Activated CD4-positive, alpha-beta memory T cell treated with anti-CD3 and anti-CD28 coated beads for 36 hours (primary cell): ENCODE results near the gene NFIC. TPM values are rescaled to one million over a fixed set of nuclear protein-coding genes. Genes with fewer than 3 reads are reported as not detected.
"Not testable (repeated sequence)": the region's sequence is repeated elsewhere in the genome, so short reads cannot be mapped to it uniquely, and the experiment has no call there.

Source experiments
- CTCF ChIA-PET: fragments of 350-600 bp; sonication (Branson Sonifier 250); formaldehyde crosslinking; loops from one replicate; lab custom pipeline; 2021; ENCODE audit warnings: antibody characterized with exemption, inconsistent platforms; lab: Charles Lee
- POLR2A ChIA-PET: fragments of 350-600 bp; sonication (Branson Sonifier 250); formaldehyde crosslinking; loops from one replicate; lab custom pipeline; 2021; ENCODE audit warnings: antibody characterized with exemption; lab: Charles Lee
- DNase-seq: peaks from one replicate; pipeline ENCODE4 v3.0.0-alpha.2; 2020
- H3K27ac Mint-ChIP-seq: one replicate; pipeline ENCODE4 v1.8.0; 2021; ENCODE audit warnings: mixed read lengths
- H3K27me3 Mint-ChIP-seq: one replicate; pipeline ENCODE4 v1.8.0; 2021; ENCODE audit warnings: mixed read lengths
- H3K36me3 Mint-ChIP-seq: one replicate; pipeline ENCODE4 v1.8.0; 2021; ENCODE audit warnings: mixed read lengths
- H3K4me1 Mint-ChIP-seq: one replicate; pipeline ENCODE4 v1.8.0; 2021; ENCODE audit warnings: low read depth, mixed read lengths
- H3K4me3 Mint-ChIP-seq: one replicate; pipeline ENCODE4 v1.8.0; 2021; ENCODE audit warnings: mild to moderate bottlenecking, mixed read lengths
- H3K9me3 Mint-ChIP-seq: one replicate; pipeline ENCODE4 v1.8.0; 2021; ENCODE audit warnings: mixed read lengths
- intact Hi-C: fragments of 100-400 bp; cut with micrococcal nuclease; formaldehyde crosslinking; loops from one replicate; pipeline ENCODE4 v1.15.1; 2023
- total RNA-seq, 2 experiments: library from RNA; stranded (reverse); gene quantifications; one replicate each; pipeline ENCODE4 v1.2.3, GENCODE V29; 2021

The NFIC gene
- total RNA-seq, 2 experiments from 2014 or later, result 19.7 to 19.9 TPM

DNA sequence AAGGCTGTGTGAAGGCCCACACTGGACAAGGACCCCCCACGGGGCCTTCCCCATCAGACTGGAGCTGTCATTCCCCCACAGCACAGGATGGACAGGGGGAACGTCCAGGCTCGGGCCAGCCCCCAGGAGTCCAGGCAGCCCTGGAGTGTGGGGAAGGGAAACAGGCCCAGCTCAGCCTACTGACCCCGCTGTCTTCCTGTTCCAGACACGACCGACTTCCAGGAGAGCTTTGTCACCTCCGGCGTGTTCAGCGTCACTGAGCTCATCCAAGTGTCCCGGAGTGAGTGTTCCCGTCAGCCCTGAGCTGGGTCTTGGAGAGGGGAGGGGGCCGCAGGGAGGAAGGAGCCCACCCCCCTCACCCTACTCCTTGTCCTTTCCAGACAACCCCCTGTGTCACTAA, 66.9 kb downstream of the NFIC start:
- POLR2A ChIA-PET, result no interaction called here
- H3K9me3 Mint-ChIP-seq, result peaks cover 8% of the 10 kb centered on the region
- H3K4me3 Mint-ChIP-seq, result no peak overlapping the region
- CTCF ChIA-PET, result no interaction called here
- peaks cover 16% of the 10 kb centered on the region for H3K4me1 Mint-ChIP-seq
- no peak for DNase-seq
- intact Hi-C loops, result no loop called here
- no peak overlapping the region for H3K27ac Mint-ChIP-seq
- H3K27me3 Mint-ChIP-seq, result no peaks in the 10 kb centered on the region
- peaks cover 15% of the 10 kb centered on the region for H3K36me3 Mint-ChIP-seq

DNA sequence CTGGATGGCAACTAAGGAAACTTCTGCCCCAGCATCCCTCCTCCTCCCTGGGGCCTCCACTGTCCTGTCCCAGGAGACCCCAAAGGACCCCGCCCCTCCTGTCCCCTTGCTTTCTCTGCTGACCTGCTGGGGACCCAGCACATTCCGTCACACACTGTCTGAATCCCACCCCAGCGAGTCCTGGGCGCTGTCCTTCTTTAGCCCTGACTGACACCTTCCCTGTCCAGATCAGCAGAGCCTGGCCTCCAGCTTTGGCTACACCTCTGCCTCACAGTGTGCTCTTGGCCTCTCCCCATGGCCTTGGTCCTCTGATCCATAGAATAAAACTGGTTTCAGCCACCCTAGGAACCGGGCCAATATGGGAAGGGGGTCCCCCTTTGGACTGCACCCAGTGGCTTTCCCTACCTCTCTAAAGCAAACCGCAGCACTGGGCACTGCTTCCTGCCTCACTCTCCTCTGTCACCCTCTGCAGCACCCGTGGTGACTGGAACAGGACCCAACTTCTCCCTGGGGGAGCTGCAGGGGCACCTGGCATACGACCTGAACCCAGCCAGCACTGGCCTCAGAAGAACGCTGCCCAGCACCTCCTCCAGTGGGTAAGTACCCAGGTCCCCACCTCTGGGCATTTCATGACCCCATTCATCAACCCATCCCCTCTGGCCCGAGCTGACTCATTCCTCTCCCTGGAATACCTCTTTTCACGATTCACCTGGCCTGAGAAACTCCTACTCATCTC, 67.6 kb downstream of the NFIC start:
- intact Hi-C loops, result no loop called here
- H3K9me3 Mint-ChIP-seq, result peaks cover 8% of the 10 kb centered on the region
- POLR2A ChIA-PET, result interaction anchor here (1.1 kb wide), 1 partner anchor 67 kb away, joined by 4 read pairs; the partner anchor contains the start of gene DOHH

DNA sequence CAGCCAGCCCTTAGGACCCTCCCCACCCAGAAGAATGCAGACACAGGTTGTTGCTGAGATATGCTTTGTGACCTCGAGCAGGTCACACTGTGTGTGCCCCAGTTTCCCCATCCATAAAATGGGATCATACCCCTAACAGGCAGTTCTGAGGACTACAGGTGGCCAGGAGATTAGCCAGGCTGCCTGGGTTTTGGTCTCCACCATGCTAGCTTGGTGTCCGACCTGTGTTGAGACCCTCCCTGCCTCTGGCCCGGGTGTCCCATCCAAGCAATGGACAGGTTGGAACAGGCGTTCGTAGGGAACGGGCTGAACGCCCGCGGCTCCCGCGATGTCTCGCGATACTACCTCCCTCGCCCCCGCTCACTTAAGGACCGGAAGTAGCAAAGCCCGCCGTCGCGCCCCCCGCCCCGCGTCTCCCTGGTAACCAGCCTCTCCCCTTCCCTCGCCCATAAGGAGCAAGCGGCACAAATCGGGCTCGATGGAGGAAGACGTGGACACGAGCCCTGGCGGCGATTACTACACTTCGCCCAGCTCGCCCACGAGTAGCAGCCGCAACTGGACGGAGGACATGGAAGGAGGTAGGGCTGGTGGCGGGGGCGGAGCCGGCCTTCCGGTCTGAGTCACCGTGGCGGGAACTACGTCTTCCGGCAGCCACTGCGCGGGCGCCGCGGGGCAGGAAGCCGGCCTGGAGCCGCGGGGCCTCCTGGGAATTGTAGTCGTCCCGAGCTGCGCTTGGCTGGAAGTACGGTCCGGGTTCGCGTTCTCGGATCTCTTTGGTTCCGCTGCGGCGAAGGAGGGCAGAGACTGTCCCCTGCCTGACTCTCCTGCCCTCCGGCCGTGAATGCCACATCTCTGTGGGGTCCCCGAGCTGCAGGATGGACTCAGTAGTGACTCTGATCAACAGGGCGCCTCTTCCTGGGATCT, 68.5 kb downstream of the NFIC start:
- peaks cover 8% of the 10 kb centered on the region for H3K9me3 Mint-ChIP-seq
- CTCF ChIA-PET, result interaction anchor here (0.6 kb wide), 1 partner anchor 108 kb away, joined by 3 read pairs; no protein-coding TSS in a partner anchor
- no peaks in the 10 kb centered on the region for H3K27me3 Mint-ChIP-seq
- peak overlapping the region; percentile 96 for H3K4me3 Mint-ChIP-seq
- intact Hi-C loops, result loop anchor here (1.0 kb wide), 1 partner anchor 400 kb away; no protein-coding TSS in a partner anchor
- DNase-seq, result peak; percentile 97
- peak overlapping the region; percentile 98 for H3K27ac Mint-ChIP-seq
- H3K36me3 Mint-ChIP-seq, result peaks cover 15% of the 10 kb centered on the region
- POLR2A ChIA-PET, result interaction anchor here (1.1 kb wide), 1 partner anchor 66 kb away, joined by 4 read pairs; the partner anchor contains the start of gene DOHH
- peaks cover 16% of the 10 kb centered on the region for H3K4me1 Mint-ChIP-seq

More for the DNA sequence above, 67.6 kb downstream of the NFIC start:
- Mint-ChIP-seq H3K27me3 (no peaks in the 10 kb centered on the region), H3K36me3 (peaks cover 15% of the 10 kb centered on the region), H3K4me3 (peak overlapping the region; percentile 96), H3K27ac (peak overlapping the region; percentile 98), H3K4me1 (peaks cover 16% of the 10 kb centered on the region)
- CTCF ChIA-PET, result interaction anchor here (0.6 kb wide), 1 partner anchor 51 kb away, joined by 3 read pairs; no protein-coding TSS in a partner anchor
- DNase-seq, result no peak

DNA sequence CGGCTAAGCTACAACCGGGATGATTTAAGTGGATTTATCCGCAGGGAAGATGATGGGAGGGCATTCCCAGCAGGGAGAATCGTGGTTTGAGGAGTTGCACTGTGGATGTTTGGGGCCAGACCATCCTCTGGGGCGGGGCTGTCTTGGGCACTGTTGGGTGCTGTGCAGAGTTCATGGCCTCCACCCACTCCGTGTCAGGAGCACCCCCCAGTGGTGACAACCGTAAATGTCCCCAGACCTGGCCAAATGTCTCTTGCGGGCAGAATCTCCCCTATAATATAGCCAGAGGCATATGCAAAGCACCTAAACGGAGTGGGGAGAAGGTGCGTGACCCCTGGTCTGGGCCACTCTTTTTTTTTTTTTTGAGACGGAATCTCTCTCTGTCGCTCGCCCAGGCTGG, 73.7 kb downstream of the NFIC start:
- H3K27ac Mint-ChIP-seq, result no peak overlapping the region
- H3K4me1 Mint-ChIP-seq, result peaks cover 6% of the 10 kb centered on the region
- no peaks in the 10 kb centered on the region for H3K27me3 Mint-ChIP-seq
- H3K36me3 Mint-ChIP-seq, result peaks cover 3% of the 10 kb centered on the region
- DNase-seq, result peak; percentile 70
- no peaks in the 10 kb centered on the region for H3K9me3 Mint-ChIP-seq
- ChIA-PET POLR2A (no interaction called here), CTCF (interaction anchor here (0.9 to 2.1 kb wide), 9 partner anchors 11 to 135 kb away, joined by 3 to 8 read pairs (median 4); no protein-coding TSS in a partner anchor)
- intact Hi-C loops, result no loop called here
- no peak overlapping the region for H3K4me3 Mint-ChIP-seq

DNA sequence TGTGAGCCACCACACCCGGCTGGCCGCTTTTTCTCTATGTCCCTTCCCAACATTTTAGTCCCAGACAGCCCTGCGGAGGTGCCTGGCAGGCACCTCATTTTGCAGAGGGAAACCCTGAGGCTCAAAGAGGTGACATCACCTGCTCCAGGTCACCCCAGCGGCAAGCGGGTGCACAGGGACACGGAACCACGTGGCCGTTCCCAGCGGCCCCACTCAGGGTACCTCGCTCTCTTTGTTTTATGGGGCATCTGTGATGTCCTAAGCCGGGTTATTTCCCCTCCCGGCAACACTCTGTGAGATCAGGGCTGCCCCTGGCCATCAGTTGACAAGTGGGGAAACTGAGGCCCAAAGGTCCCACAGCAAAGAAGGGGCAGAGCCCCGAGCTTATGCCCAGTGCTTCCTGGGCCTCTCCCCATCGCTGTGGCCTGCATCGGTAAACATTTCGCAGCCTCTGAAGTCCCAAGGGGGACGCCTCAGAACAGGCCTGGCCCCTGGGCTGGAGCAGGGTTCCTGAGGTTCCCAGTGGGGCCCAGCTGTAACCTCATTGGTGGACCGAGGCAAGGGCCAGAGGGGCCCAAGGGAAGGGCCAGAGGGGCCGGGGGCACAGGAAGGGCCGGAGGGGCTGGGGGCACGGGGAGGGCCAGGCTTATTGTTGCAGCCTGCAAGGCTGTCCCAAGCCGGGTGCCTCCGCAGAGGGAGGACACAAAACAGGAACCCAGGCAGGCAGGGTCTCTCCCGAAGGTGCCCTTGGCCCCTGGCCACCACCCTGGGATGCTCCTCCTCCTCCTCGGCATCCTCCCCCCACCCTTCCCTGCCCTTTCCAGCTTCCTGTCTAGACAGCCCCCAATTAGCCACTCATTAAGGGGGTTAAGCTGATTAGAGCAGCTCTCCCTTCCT, 75.0 kb downstream of the NFIC start:
- intact Hi-C loops, result no loop called here
- Mint-ChIP-seq H3K27me3 (no peaks in the 10 kb centered on the region), H3K4me3 (no peak overlapping the region), H3K27ac (no peak overlapping the region), H3K9me3 (no peaks in the 10 kb centered on the region), H3K36me3 (peaks cover 1% of the 10 kb centered on the region), H3K4me1 (no peaks in the 10 kb centered on the region)
- no peak for DNase-seq
- ChIA-PET CTCF (interaction anchor here (1.4 to 2.1 kb wide), 4 partner anchors 10 to 53 kb away, joined by 3 to 8 read pairs (median 3); no protein-coding TSS in a partner anchor), POLR2A (no interaction called here)

DNA sequence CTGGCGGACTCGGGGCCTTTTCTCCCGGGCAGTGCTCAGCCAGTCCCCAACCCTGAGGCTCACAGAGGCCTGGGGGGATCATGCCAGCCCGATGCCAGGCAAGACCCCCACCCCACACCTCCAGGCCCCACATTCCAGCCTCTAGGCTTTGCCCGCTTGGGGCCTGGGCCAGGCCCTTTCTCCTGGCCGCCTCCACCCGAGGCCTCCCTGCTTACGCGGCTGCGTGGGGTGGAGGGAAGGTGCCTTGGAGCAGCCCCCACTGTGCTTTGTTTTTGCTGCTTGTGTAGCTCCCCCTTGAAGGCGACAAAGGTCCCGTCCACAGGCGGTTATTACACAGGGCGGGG, 75.6 kb downstream of the NFIC start:
- H3K9me3 Mint-ChIP-seq, result no peaks in the 10 kb centered on the region
- DNase-seq, result no peak
- H3K27ac Mint-ChIP-seq, result no peak overlapping the region
- no peak overlapping the region for H3K4me3 Mint-ChIP-seq
- POLR2A ChIA-PET, result no interaction called here
- intact Hi-C loops, result no loop called here
- H3K27me3 Mint-ChIP-seq, result no peaks in the 10 kb centered on the region
- no peaks in the 10 kb centered on the region for H3K4me1 Mint-ChIP-seq
- CTCF ChIA-PET, result interaction anchor here (1.6 to 2.1 kb wide), 2 partner anchors 11 to 12 kb away, joined by 3 to 8 read pairs; no protein-coding TSS in a partner anchor
- no peaks in the 10 kb centered on the region for H3K36me3 Mint-ChIP-seq

DNA sequence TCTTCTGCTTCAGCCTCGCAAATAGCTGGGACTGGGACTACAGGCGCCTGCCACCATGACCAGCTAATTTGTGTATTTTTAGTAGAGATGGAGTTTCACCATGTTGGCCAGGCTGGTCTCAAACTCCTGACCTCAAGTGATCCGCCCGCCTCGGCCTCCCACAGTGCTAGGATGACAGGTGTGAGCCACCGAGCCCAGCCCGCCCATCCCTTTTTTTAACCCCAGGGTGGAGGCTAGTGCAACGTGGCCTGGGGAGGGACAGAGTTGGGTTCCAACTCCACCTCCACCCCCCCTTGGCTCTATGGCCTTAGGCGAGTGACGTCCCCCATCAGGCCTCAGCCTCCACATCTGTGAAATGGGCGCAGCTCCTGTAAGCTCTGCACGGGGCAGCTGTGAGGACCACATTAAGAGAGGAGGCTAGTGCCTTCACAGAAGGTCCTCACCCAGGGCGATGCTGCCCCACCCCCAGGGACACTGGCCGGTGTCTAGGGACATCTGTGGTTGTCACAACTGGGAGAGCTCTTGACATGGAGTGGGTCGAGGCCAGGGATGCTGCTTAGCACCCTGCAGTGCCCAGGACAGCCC, 76.2 kb downstream of the NFIC start:
- no peaks in the 10 kb centered on the region for H3K27me3 Mint-ChIP-seq
- ChIA-PET CTCF (interaction anchor here (1.1 to 1.6 kb wide), 2 partner anchors 11 to 13 kb away, joined by 3 to 4 read pairs; no protein-coding TSS in a partner anchor), POLR2A (no interaction called here)
- H3K36me3 Mint-ChIP-seq, result no peaks in the 10 kb centered on the region
- DNase-seq, result no peak
- H3K4me3 Mint-ChIP-seq, result no peak overlapping the region
- H3K4me1 Mint-ChIP-seq, result no peaks in the 10 kb centered on the region
- no peaks in the 10 kb centered on the region for H3K9me3 Mint-ChIP-seq
- no peak overlapping the region for H3K27ac Mint-ChIP-seq
- intact Hi-C loops, result no loop called here

DNA sequence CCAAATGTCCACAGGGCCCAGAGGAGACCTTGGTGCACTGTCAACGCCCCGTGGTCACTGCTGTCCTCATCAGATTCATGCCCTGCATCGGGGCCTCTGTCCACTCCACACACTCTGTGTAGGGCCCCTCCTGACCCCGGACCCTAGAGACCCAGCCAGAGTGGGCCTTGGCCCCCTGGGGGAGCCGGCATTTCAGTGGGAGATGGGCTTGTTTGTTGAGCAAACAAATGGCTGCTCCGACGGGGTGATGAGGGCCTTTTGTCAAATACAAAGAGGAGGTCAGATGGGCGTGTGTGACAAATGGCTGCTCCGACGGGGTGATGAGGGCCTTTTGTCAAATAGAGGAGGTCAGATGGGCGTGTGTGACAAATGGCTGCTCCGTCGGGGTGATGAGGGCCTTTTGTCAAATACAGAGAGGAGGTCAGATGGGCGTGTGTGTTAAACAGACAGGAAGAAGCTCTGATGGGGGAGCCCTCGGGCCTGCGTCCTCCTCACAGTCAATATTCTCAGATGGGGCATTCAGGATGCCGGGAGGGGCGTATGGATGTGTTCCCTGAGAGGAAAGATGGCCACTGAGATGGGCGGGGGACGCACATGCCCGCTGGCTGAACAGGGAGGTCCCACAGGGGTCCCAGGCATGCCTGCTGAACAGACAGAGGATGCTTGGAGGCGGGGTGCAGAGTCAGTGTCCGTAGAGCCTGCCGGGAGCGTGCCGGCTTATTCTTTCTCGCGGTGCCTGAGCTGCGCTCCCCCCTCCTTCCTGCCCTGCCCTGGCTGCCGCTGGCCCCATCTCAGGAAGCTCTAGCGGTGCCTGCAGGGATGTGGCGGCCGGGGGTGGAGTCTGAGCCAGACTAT, 77.7 kb downstream of the NFIC start:
- H3K27ac Mint-ChIP-seq, result no peak overlapping the region
- intact Hi-C loops, result no loop called here
- no peaks in the 10 kb centered on the region for H3K36me3 Mint-ChIP-seq
- no peaks in the 10 kb centered on the region for H3K27me3 Mint-ChIP-seq
- ChIA-PET CTCF (no interaction called here), POLR2A (no interaction called here)
- H3K9me3 Mint-ChIP-seq, result no peaks in the 10 kb centered on the region
- DNase-seq, result no peak
- no peak overlapping the region for H3K4me3 Mint-ChIP-seq
- no peaks in the 10 kb centered on the region for H3K4me1 Mint-ChIP-seq

DNA sequence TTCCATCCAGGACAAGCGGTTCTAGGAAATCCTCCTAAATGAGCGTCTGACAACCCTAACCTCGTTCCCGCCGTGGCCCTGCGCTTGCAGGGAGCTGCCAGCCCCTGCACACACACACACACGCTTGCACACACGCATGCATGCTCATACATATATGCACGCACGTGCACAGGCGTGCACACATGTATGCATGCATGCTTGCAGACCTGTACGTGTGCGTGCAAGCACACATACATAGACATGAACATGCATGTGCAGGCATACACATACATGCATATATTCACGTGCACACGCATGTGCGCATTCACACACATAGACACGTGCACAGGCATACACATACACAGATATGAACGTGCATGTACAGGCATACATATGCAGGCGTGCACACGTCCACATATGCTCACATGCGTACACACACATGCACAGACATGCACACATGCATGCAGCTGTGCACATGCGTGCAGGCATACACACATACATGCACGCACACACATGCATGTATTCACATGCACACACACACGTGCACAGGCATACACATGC, 78.4 kb downstream of the NFIC start:
- ChIA-PET CTCF (no interaction called here), POLR2A (no interaction called here)
- DNase-seq, result no peak
- Mint-ChIP-seq H3K27me3 (no peaks in the 10 kb centered on the region), H3K4me1 (no peaks in the 10 kb centered on the region), H3K9me3 (no peaks in the 10 kb centered on the region), H3K27ac (no peak overlapping the region), H3K36me3 (no peaks in the 10 kb centered on the region), H3K4me3 (no peak overlapping the region)
- intact Hi-C loops, result no loop called here

DNA sequence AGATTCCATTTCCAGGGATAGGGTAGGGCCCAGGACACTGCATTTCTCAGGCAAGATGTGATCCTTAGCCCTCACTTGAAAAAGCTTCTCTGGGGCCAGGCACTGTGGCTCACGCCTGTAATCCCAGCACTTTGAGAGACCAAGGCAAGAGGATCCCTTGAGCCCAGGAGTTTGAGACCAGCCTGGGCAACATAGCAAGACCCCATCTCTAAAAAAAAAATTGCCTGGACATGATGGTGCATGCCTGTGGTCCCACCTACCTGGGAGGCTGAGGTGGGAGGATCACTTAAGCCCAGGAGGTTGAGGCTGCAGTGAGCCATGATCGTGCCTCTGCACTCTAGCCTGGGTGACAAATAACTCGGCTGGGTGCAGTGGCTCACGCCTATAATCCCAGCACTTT, 80.3 kb downstream of the NFIC start:
- H3K36me3 Mint-ChIP-seq, H3K4me3 Mint-ChIP-seq, POLR2A ChIA-PET, intact Hi-C loops, H3K9me3 Mint-ChIP-seq, H3K27me3 Mint-ChIP-seq, DNase-seq, H3K4me1 Mint-ChIP-seq, H3K27ac Mint-ChIP-seq: not testable (repeated sequence)
- CTCF ChIA-PET, result interaction anchor here (0.9 kb wide), 1 partner anchor 18 kb away, joined by 3 read pairs; no protein-coding TSS in a partner anchor
